ENCODE results near the gene SHC3.
A peak's percentile ranks its signal among the peaks of the same experiment; 100 is the strongest.

SHC3 gene

GRCh38 chr9:89042984-89043383, 135.6 kb downstream of the SHC3 start:
- no peak for TF ChIP-seq CTCF (conservative IDR thresholded peaks at IDR 0.05; ENCODE audit: control insufficient read depth, insufficient read depth, low read depth, low read length)
- H3K4me3 ChIP-seq (ENCODE audit: control insufficient read depth, low read depth, low read length), result no peak overlapping the region
- DNase-seq (ENCODE audit: low read depth), result no peak

GRCh38 chr9:89039664-89040063, 139.0 kb downstream of the SHC3 start:
- no peak overlapping the region for H3K4me3 ChIP-seq (ENCODE audit: control insufficient read depth, low read depth, low read length)
- no peak for TF ChIP-seq CTCF (conservative IDR thresholded peaks at IDR 0.05; ENCODE audit: control insufficient read depth, insufficient read depth, low read depth, low read length)
- DNase-seq (ENCODE audit: low read depth), result no peak

- DNase-seq (ENCODE audit: low read depth), result no peak
- no peak overlapping the region for H3K4me3 ChIP-seq (ENCODE audit: control insufficient read depth, low read depth, low read length)
- TF ChIP-seq CTCF (conservative IDR thresholded peaks at IDR 0.05; ENCODE audit: control insufficient read depth, insufficient read depth, low read depth, low read length), result no peak
Observed at GRCh38 chr9:89039104-89039465, 139.5 kb downstream of the SHC3 start.

GRCh38 chr9:89038382-89039103, 140.1 kb downstream of the SHC3 start:
- no peak for TF ChIP-seq CTCF (conservative IDR thresholded peaks at IDR 0.05; ENCODE audit: control insufficient read depth, insufficient read depth, low read depth, low read length)

GRCh38 chr9:89037891-89038290, 140.7 kb downstream of the SHC3 start:
- DNase-seq (ENCODE audit: low read depth), result no peak
- H3K4me3 ChIP-seq (ENCODE audit: control insufficient read depth, low read depth, low read length), result no peak overlapping the region
- TF ChIP-seq CTCF (conservative IDR thresholded peaks at IDR 0.05; ENCODE audit: control insufficient read depth, insufficient read depth, low read depth, low read length), result no peak

More at GRCh38 chr9:89038382-89039103, 140.1 kb downstream of the SHC3 start:
- no peak overlapping the region for H3K4me3 ChIP-seq (ENCODE audit: control insufficient read depth, low read depth, low read length)
- DNase-seq (ENCODE audit: low read depth), result peak; percentile 98

- no peak for DNase-seq (ENCODE audit: low read depth)
- H3K4me3 ChIP-seq (ENCODE audit: control insufficient read depth, low read depth, low read length), result no peak overlapping the region
- no peak for TF ChIP-seq CTCF (conservative IDR thresholded peaks at IDR 0.05; ENCODE audit: control insufficient read depth, insufficient read depth, low read depth, low read length)
Observed at GRCh38 chr9:89037346-89037745, 141.3 kb downstream of the SHC3 start.

- H3K4me3 ChIP-seq (ENCODE audit: control insufficient read depth, low read depth, low read length), result no peak overlapping the region
- no peak for DNase-seq (ENCODE audit: low read depth)
- no peak for TF ChIP-seq CTCF (conservative IDR thresholded peaks at IDR 0.05; ENCODE audit: control insufficient read depth, insufficient read depth, low read depth, low read length)
Observed at GRCh38 chr9:89036891-89037290, 141.7 kb downstream of the SHC3 start.

Measured in fibroblast of mammary gland (primary cell).